BJ (cell line): ENCODE measurements around the gene ROS1. TPM values are rescaled to one million over a fixed set of nuclear protein-coding genes. Genes with fewer than 3 reads are reported as not detected.

Source experiments
- CTCF ChIA-PET: fragments of 350-600 bp; formaldehyde crosslinking; extraction: SDS; loops from one replicate; lab custom pipeline; 2021; ENCODE audit warnings: antibody characterized with exemption, inconsistent platforms; lab: Yijun Ruan, JAX
- POLR2A ChIA-PET: fragments of 300-600 bp; sonication (Branson Sonifier 250); formaldehyde crosslinking; extraction: SDS; loops from one replicate; lab custom pipeline; 2021; ENCODE audit warnings: antibody characterized with exemption; lab: Charles Lee
- DNase-seq: peaks from one replicate; pipeline ENCODE4 v3.0.0-alpha.2; 2011; ENCODE audit warnings: low read depth
- H3K27me3 ChIP-seq: 2 replicates; pipeline ENCODE4 v1.6.0; 2011; ENCODE audit warnings: low read length; ENCODE audit not compliant: control insufficient read depth, insufficient read depth
- H3K36me3 ChIP-seq: 2 replicates; pipeline ENCODE4 v1.5.1; 2011; ENCODE audit warnings: low read length; ENCODE audit not compliant: control insufficient read depth, insufficient read depth
- H3K4me3 ChIP-seq: 2 replicates; pipeline ENCODE4 v1.5.1; 2011; ENCODE audit warnings: low read depth, mild to moderate bottlenecking, control low read depth, low read length
- CTCF ChIP-seq: IDR thresholded peaks from 2 replicates; pipeline ENCODE4 v1.5.1; 2011; ENCODE audit warnings: low read depth, mild to moderate bottlenecking, control low read depth, inconsistent platforms, low read length, moderate library complexity; ENCODE audit not compliant: insufficient read depth
- polyA plus RNA-seq: library from polyadenylated mRNA; depleted of rRNA; stranded (reverse); fragments of >200 nt; gene quantifications from 2 replicates; pipeline ENCODE4 v1.2.3, GENCODE V29; 2011

Gene ROS1
- polyA plus RNA-seq, 1 experiment: 0.16 TPM

- no peak overlapping the region for H3K4me3 ChIP-seq
- DNase-seq: no peak
- POLR2A ChIA-PET: no interaction called here
- no peak for TF ChIP-seq CTCF
- CTCF ChIA-PET: no interaction called here
- H3K36me3 ChIP-seq: no peaks in the 10 kb centered on the region
- H3K27me3 ChIP-seq: no peaks in the 10 kb centered on the region
These were observed 42.1 kb upstream of the ROS1 start for GRCh38 chr6:117467876-117468275.

GRCh38 chr6:117465691-117466090 lies 39.9 kb upstream of the ROS1 start:
- H3K27me3 ChIP-seq: no peaks in the 10 kb centered on the region
- H3K36me3 ChIP-seq: no peaks in the 10 kb centered on the region
- H3K4me3 ChIP-seq: no peak overlapping the region
- ChIA-PET POLR2A (no interaction called here), CTCF (interaction anchor here (0.8 kb wide), 2 partner anchors 11 to 16 kb away, joined by 4 read pairs; no protein-coding TSS in a partner anchor)
- DNase-seq: no peak
- no peak for TF ChIP-seq CTCF

- no peak for TF ChIP-seq CTCF
- H3K27me3 ChIP-seq: no peaks in the 10 kb centered on the region
- H3K36me3 ChIP-seq: no peaks in the 10 kb centered on the region
- ChIA-PET POLR2A (no interaction called here), CTCF (interaction anchor here (0.7 to 1.5 kb wide), 6 partner anchors 12 to 1428 kb away, joined by 3 to 6 read pairs (median 4); no protein-coding TSS in a partner anchor)
- no peak overlapping the region for H3K4me3 ChIP-seq
- no peak for DNase-seq
These were observed 39.0 kb upstream of the ROS1 start for GRCh38 chr6:117464700-117465099.

GRCh38 chr6:117463762-117464665 lies 38.3 kb upstream of the ROS1 start:
- no peak for TF ChIP-seq CTCF
- H3K36me3 ChIP-seq: no peaks in the 10 kb centered on the region
- CTCF ChIA-PET: interaction anchor here (0.7 to 1.5 kb wide), 5 partner anchors 14 to 1429 kb away, joined by 3 to 6 read pairs (median 3); no protein-coding TSS in a partner anchor
- no peaks in the 10 kb centered on the region for H3K27me3 ChIP-seq
- no peak overlapping the region for H3K4me3 ChIP-seq
- POLR2A ChIA-PET: no interaction called here
- no peak for DNase-seq

GRCh38 chr6:117459204-117459944 lies 33.6 kb upstream of the ROS1 start:
- ChIA-PET POLR2A (no interaction called here), CTCF (no interaction called here)

More at GRCh38 chr6:117459204-117459944, 33.6 kb upstream of the ROS1 start:
- H3K27me3 ChIP-seq: no peaks in the 10 kb centered on the region
- H3K36me3 ChIP-seq: no peaks in the 10 kb centered on the region
- TF ChIP-seq CTCF: no peak
- no peak for DNase-seq
- H3K4me3 ChIP-seq: no peak overlapping the region
